MM.1S (cell line): Measurements from ENCODE around the gene DNAH7.

ENCODE experiments used
- DNase-seq: peaks from one replicate; pipeline ENCODE4 v3.0.0-alpha.2; 2015
- H2AFZ ChIP-seq: fragments of 300-600 bp; sonication (generic); 2 replicates; pipeline ENCODE4 v1.6.0; 2016; ENCODE audit warnings: antibody characterized with exemption, low read length
- H3F3A ChIP-seq: fragments of 300-600 bp; sonication (generic); 2 replicates; pipeline ENCODE4 v1.6.1; 2016; ENCODE audit warnings: mild to moderate bottlenecking, antibody characterized with exemption, low read length, moderate library complexity, mixed read lengths; ENCODE audit not compliant: insufficient read depth
- H3K27ac ChIP-seq: fragments of 300-600 bp; sonication (generic); 2 replicates; pipeline ENCODE4 v1.5.1; 2016; ENCODE audit warnings: mild to moderate bottlenecking, low read length
- H3K27me3 ChIP-seq: fragments of 300-600 bp; sonication (generic); replicated peaks from 2 replicates; pipeline ENCODE4 v1.6.0; 2016; ENCODE audit warnings: low read length; ENCODE audit not compliant: insufficient read depth
- H3K36me3 ChIP-seq: fragments of 300-600 bp; sonication (generic); replicated peaks from 2 replicates; pipeline ENCODE4 v1.6.1; 2016; ENCODE audit warnings: mild to moderate bottlenecking, low read length, mixed read lengths; ENCODE audit not compliant: insufficient read depth
- H3K4me1 ChIP-seq: fragments of 300-600 bp; sonication (generic); 2 replicates; pipeline ENCODE4 v1.6.1; 2016; ENCODE audit warnings: low read length, mixed read lengths
- H3K4me2 ChIP-seq: fragments of 300-600 bp; sonication (generic); 2 replicates; pipeline ENCODE4 v1.6.0; 2016; ENCODE audit warnings: low read depth, low read length
- H3K4me3 ChIP-seq: fragments of 300-600 bp; sonication (generic); 2 replicates; pipeline ENCODE4 v1.5.1; 2016; ENCODE audit warnings: low read length, mixed read lengths
- H3K79me2 ChIP-seq: fragments of 300-600 bp; sonication (generic); 2 replicates; pipeline ENCODE4 v1.6.1; 2016; ENCODE audit warnings: mixed run types, low read length, mixed read lengths
- H3K9ac ChIP-seq: fragments of 300-600 bp; sonication (generic); 2 replicates; pipeline ENCODE4 v1.6.1; 2016; ENCODE audit warnings: low read length, mixed read lengths
- H3K9me2 ChIP-seq: fragments of 300-600 bp; sonication (generic); replicated peaks from 2 replicates; pipeline ENCODE4 v1.6.1; 2016; ENCODE audit warnings: mild to moderate bottlenecking, low read length, mixed read lengths; ENCODE audit not compliant: insufficient read depth
- H3K9me3 ChIP-seq: fragments of 300-600 bp; sonication (generic); replicated peaks from 2 replicates; pipeline ENCODE4 v1.6.1; 2016; ENCODE audit warnings: mild to moderate bottlenecking, low read length, mixed read lengths; ENCODE audit not compliant: insufficient read depth
- H4K20me1 ChIP-seq: fragments of 300-600 bp; sonication (generic); 2 replicates; pipeline ENCODE4 v1.6.1; 2016; ENCODE audit warnings: mild to moderate bottlenecking, low read length, moderate library complexity, mixed read lengths; ENCODE audit not compliant: insufficient read depth
- CTCF ChIP-seq: fragments of 300-600 bp; sonication (generic); IDR thresholded peaks from 2 replicates; pipeline ENCODE4 v1.5.1; 2016; ENCODE audit warnings: antibody characterized with exemption, low read length, mixed read lengths
- EZH2 ChIP-seq: fragments of 300-600 bp; sonication (generic); optimal IDR thresholded peaks from 2 replicates; pipeline ENCODE3; 2017; ENCODE audit warnings: low read depth, mild to moderate bottlenecking, antibody characterized with exemption, low read length, mixed read lengths
- EZH2phosphoT487 ChIP-seq: fragments of 300-600 bp; sonication (generic); IDR thresholded peaks from 2 replicates; pipeline ENCODE4 v1.6.1; 2018; ENCODE audit warnings: antibody characterized with exemption, low read length

DNAH7 gene

GRCh38 chr2:195861821-195862220, 206.8 kb downstream of the DNAH7 start:
- no peaks in the 10 kb centered on the region for H3K27me3 ChIP-seq
- H3K9me3 ChIP-seq: no peaks in the 10 kb centered on the region
- no peak overlapping the region for H3K4me3 ChIP-seq
- DNase-seq: no peak
- H3K79me2 ChIP-seq: no peaks in the 10 kb centered on the region
- no peak overlapping the region for H3K9ac ChIP-seq
- H3F3A ChIP-seq: no peaks in the 10 kb centered on the region
- H4K20me1 ChIP-seq: no peaks in the 10 kb centered on the region
- no peaks in the 10 kb centered on the region for H3K4me1 ChIP-seq
- no peaks in the 10 kb centered on the region for H3K9me2 ChIP-seq
- no peak overlapping the region for H3K27ac ChIP-seq
- no peak for TF ChIP-seq EZH2
- no peak for TF ChIP-seq EZH2phosphoT487
- no peaks in the 10 kb centered on the region for H3K36me3 ChIP-seq
- no peak overlapping the region for H3K4me2 ChIP-seq
- no peak overlapping the region for H2AFZ ChIP-seq

- no peak overlapping the region for H3K9ac ChIP-seq
- no peaks in the 10 kb centered on the region for H3K4me1 ChIP-seq
- no peak overlapping the region for H2AFZ ChIP-seq
- TF ChIP-seq CTCF: no peak
- no peak overlapping the region for H3K27ac ChIP-seq
- H3K79me2 ChIP-seq: no peaks in the 10 kb centered on the region
- no peaks in the 10 kb centered on the region for H4K20me1 ChIP-seq
- H3K27me3 ChIP-seq: no peaks in the 10 kb centered on the region
- no peak overlapping the region for H3K4me2 ChIP-seq
- H3K36me3 ChIP-seq: no peaks in the 10 kb centered on the region
- DNase-seq: no peak
- H3F3A ChIP-seq: no peaks in the 10 kb centered on the region
- no peaks in the 10 kb centered on the region for H3K9me2 ChIP-seq
- no peak overlapping the region for H3K4me3 ChIP-seq
- H3K9me3 ChIP-seq: no peaks in the 10 kb centered on the region
These were observed 209.1 kb downstream of the DNAH7 start for GRCh38 chr2:195859513-195859912.

GRCh38 chr2:195857132-195857531, 211.5 kb downstream of the DNAH7 start:
- H2AFZ ChIP-seq: no peak overlapping the region
- H3K9me3 ChIP-seq: no peaks in the 10 kb centered on the region
- no peak overlapping the region for H3K4me2 ChIP-seq
- H3K9me2 ChIP-seq: no peaks in the 10 kb centered on the region
- H4K20me1 ChIP-seq: no peaks in the 10 kb centered on the region
- no peak for DNase-seq
- no peaks in the 10 kb centered on the region for H3K36me3 ChIP-seq
- no peaks in the 10 kb centered on the region for H3F3A ChIP-seq
- TF ChIP-seq EZH2phosphoT487: no peak
- TF ChIP-seq EZH2: no peak
- no peak for TF ChIP-seq CTCF
- H3K27ac ChIP-seq: no peak overlapping the region
- no peaks in the 10 kb centered on the region for H3K27me3 ChIP-seq
- H3K9ac ChIP-seq: no peak overlapping the region
- H3K4me3 ChIP-seq: no peak overlapping the region
- no peaks in the 10 kb centered on the region for H3K4me1 ChIP-seq
- no peaks in the 10 kb centered on the region for H3K79me2 ChIP-seq

GRCh38 chr2:195850764-195851163, 217.9 kb downstream of the DNAH7 start:
- Histone ChIP-seq H3K9me3 (no peaks in the 10 kb centered on the region), H3K27me3 (no peaks in the 10 kb centered on the region), H3K9ac (no peak overlapping the region), H3K4me2 (no peak overlapping the region), H3K79me2 (no peaks in the 10 kb centered on the region), H3K27ac (no peak overlapping the region), H3K4me1 (no peaks in the 10 kb centered on the region), H3K9me2 (no peaks in the 10 kb centered on the region), H4K20me1 (no peaks in the 10 kb centered on the region), H3K36me3 (no peaks in the 10 kb centered on the region), H2AFZ (no peak overlapping the region), H3K4me3 (no peak overlapping the region), H3F3A (no peaks in the 10 kb centered on the region)
- TF ChIP-seq EZH2 (no peak), CTCF (no peak), EZH2phosphoT487 (no peak)
- DNase-seq: no peak
